ENCODE measurements around the gene EFCAB6.

DNA sequence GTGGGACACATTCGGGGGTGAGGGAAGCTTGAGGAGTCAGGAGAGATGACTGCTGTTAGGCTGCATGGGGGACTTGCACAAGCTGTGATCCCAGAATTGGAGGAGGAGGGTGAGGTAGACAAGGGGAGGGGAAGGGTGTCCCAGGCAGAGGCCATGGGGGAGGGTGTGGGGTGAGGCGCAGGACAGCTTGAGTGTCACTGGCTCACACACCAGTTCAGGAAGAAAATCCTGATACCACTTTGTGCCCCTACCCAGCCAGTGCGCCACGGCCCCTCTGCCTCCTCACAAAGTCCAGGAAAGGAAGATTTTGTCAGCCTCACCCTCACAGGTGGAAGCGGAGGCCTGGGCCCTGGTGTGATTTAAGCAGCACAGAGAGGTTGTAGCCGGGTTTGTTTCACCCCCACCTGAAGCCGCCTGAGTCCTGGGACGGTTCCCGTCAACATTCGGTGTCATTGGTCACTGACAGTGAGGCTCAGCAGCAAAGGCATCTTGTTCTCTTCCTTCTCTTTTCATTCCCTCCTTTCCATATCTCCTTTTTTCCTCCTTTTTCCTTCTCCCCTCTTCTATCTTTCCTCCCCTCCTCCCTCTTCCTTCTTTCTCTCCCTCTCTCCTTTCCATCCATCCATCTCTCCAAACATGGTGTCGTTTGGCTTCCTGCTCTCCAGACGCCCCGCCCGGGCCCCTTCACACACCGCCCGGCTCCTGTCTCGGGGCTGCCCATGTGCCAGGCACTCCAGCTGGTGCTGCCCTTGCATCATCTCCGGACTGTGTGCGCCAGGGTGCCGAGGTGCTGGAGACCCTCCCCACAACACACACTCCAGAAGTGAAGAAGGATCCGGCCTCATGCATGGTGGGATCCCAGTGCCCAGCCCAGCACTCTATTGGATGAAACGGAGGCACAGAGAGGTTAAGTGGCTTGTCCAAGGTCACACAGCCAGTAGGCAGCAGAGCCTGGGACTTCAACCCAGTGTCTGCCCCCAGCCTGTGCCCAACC is 311.0 kb downstream of the EFCAB6 start:
- TF ChIP-seq, protein P1, sequence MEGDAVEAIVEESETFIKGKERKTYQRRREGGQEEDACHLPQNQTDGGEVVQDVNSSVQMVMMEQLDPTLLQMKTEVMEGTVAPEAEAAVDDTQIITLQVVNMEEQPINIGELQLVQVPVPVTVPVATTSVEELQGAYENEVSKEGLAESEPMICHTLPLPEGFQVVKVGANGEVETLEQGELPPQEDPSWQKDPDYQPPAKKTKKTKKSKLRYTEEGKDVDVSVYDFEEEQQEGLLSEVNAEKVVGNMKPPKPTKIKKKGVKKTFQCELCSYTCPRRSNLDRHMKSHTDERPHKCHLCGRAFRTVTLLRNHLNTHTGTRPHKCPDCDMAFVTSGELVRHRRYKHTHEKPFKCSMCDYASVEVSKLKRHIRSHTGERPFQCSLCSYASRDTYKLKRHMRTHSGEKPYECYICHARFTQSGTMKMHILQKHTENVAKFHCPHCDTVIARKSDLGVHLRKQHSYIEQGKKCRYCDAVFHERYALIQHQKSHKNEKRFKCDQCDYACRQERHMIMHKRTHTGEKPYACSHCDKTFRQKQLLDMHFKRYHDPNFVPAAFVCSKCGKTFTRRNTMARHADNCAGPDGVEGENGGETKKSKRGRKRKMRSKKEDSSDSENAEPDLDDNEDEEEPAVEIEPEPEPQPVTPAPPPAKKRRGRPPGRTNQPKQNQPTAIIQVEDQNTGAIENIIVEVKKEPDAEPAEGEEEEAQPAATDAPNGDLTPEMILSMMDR (IDR thresholded peaks at IDR 0.05; ENCODE audit: low read depth, low read length, missing input control) = no peak
- TF ChIP-seq ATF3 (IDR thresholded peaks at IDR 0.05) (no peak), HNF4G (IDR thresholded peaks at IDR 0.05) (no peak), REST (IDR thresholded peaks at IDR 0.05) (no peak), SP1 (IDR thresholded peaks at IDR 0.05) (no peak), EGR1 (IDR thresholded peaks at IDR 0.05; ENCODE audit: low read depth in 2 of 2) (no peak), YY1 (IDR thresholded peaks at IDR 0.05) (no peak), GABPA (IDR thresholded peaks at IDR 0.05 in 1 of 2, conservative IDR thresholded peaks at IDR 0.05 in 1 of 2) (no peak), RAD21 (IDR thresholded peaks at IDR 0.05) (no peak)
- TF ChIP-seq, protein P2, sequence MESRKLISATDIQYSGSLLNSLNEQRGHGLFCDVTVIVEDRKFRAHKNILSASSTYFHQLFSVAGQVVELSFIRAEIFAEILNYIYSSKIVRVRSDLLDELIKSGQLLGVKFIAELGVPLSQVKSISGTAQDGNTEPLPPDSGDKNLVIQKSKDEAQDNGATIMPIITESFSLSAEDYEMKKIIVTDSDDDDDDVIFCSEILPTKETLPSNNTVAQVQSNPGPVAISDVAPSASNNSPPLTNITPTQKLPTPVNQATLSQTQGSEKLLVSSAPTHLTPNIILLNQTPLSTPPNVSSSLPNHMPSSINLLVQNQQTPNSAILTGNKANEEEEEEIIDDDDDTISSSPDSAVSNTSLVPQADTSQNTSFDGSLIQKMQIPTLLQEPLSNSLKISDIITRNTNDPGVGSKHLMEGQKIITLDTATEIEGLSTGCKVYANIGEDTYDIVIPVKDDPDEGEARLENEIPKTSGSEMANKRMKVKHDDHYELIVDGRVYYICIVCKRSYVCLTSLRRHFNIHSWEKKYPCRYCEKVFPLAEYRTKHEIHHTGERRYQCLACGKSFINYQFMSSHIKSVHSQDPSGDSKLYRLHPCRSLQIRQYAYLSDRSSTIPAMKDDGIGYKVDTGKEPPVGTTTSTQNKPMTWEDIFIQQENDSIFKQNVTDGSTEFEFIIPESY (IDR thresholded peaks at IDR 0.05) = no peak
- TF ChIP-seq, protein P3, sequence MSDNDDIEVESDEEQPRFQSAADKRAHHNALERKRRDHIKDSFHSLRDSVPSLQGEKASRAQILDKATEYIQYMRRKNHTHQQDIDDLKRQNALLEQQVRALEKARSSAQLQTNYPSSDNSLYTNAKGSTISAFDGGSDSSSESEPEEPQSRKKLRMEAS (IDR thresholded peaks at IDR 0.05) = no peak
